GM19455 (cell line): ENCODE measurements around the gene GPC4.
"Not testable (repeated sequence)": the region's sequence is repeated elsewhere in the genome, so short reads cannot be mapped to it uniquely, and the experiment has no call there.

ENCODE experiments used
- ATAC-seq: cut with Tn5 transposase; IDR thresholded peaks from one replicate; pipeline ENCODE4 v1.9.1; 2021; ENCODE audit not compliant: unreplicated experiment

GPC4 gene

GRCh38 chrX:133307637-133308498 is 107.4 kb downstream of the GPC4 start:
- no peak for ATAC-seq

- ATAC-seq: no peak
Observed at GRCh38 chrX:133307094-133307493, 108.2 kb downstream of the GPC4 start.

- ATAC-seq: no peak
Observed at GRCh38 chrX:133306316-133306715, 109.0 kb downstream of the GPC4 start.

GRCh38 chrX:133305348-133305747 is 109.9 kb downstream of the GPC4 start:
- no peak for ATAC-seq

- no peak for ATAC-seq
Observed at GRCh38 chrX:133302775-133303445, 112.4 kb downstream of the GPC4 start.

- ATAC-seq: no peak
Observed at GRCh38 chrX:133300591-133300990, 114.7 kb downstream of the GPC4 start.

GRCh38 chrX:133297284-133297683 is 118.0 kb downstream of the GPC4 start:
- ATAC-seq: no peak

GRCh38 chrX:133294126-133294525 is 121.2 kb downstream of the GPC4 start:
- no peak for ATAC-seq

- no peak for ATAC-seq
Observed at GRCh38 chrX:133290076-133290475, 125.2 kb downstream of the GPC4 start.

- no peak for ATAC-seq
Observed at GRCh38 chrX:133287860-133288259, 127.4 kb downstream of the GPC4 start.

GRCh38 chrX:133285341-133285740 is 129.9 kb downstream of the GPC4 start:
- ATAC-seq: no peak

- ATAC-seq: not testable (repeated sequence)
Observed at GRCh38 chrX:133279112-133279730, 136.1 kb downstream of the GPC4 start.

- ATAC-seq: no peak
Observed at GRCh38 chrX:133273180-133273579, 142.1 kb downstream of the GPC4 start.

GRCh38 chrX:133269168-133269567 is 146.1 kb downstream of the GPC4 start:
- ATAC-seq: no peak

- ATAC-seq: no peak
Observed at GRCh38 chrX:133267621-133268020, 147.7 kb downstream of the GPC4 start.

GRCh38 chrX:133265331-133265730 is 150.0 kb downstream of the GPC4 start:
- no peak for ATAC-seq

- no peak for ATAC-seq
Observed at GRCh38 chrX:133258481-133258880, 156.8 kb downstream of the GPC4 start.

- no peak for ATAC-seq
Observed at GRCh38 chrX:133254666-133255065, 160.6 kb downstream of the GPC4 start.

GRCh38 chrX:133251204-133251603 is 164.1 kb downstream of the GPC4 start:
- ATAC-seq: no peak

GRCh38 chrX:133250184-133251100 is 164.8 kb downstream of the GPC4 start:
- no peak for ATAC-seq
